Central memory CD8-positive, alpha-beta T cell (primary cell): ENCODE data around the gene PLXNB1.

Experiments
- ATAC-seq: fragments of 150-1000 bp; cut with Tn5 transposase; replicated peaks from 2 replicates; pipeline ENCODE4 v1.10.0; 2022; ENCODE audit warnings: mild to moderate bottlenecking, moderate FRiP score, moderate number of reproducible peaks; ENCODE audit not compliant: poor library complexity, severe bottlenecking; ENCODE audit errors: extremely low read depth
- DNase-seq, 2 donors: peaks; one replicate each; pipeline ENCODE4 v3.0.0; 2021; ENCODE audit warnings: low spot score in 2 of 2
- H3K27ac Mint-ChIP-seq: one replicate; pipeline ENCODE4 v1.8.0; 2022; ENCODE audit warnings: low read depth, mild to moderate bottlenecking, moderate library complexity, mixed read lengths
- H3K27me3 Mint-ChIP-seq: one replicate; pipeline ENCODE4 v1.8.0; 2022; ENCODE audit warnings: mixed read lengths
- H3K36me3 Mint-ChIP-seq: one replicate; pipeline ENCODE4 v1.8.0; 2022; ENCODE audit warnings: mild to moderate bottlenecking, moderate library complexity, mixed read lengths; ENCODE audit not compliant: insufficient read depth
- H3K4me1 Mint-ChIP-seq: one replicate; pipeline ENCODE4 v1.8.0; 2022; ENCODE audit warnings: mixed read lengths
- H3K4me3 Mint-ChIP-seq: one replicate; pipeline ENCODE4 v1.8.0; 2022; ENCODE audit warnings: mild to moderate bottlenecking, moderate library complexity, mixed read lengths
- H3K9me3 Mint-ChIP-seq: one replicate; pipeline ENCODE4 v1.8.0; 2022; ENCODE audit warnings: mixed read lengths

Gene PLXNB1

DNA sequence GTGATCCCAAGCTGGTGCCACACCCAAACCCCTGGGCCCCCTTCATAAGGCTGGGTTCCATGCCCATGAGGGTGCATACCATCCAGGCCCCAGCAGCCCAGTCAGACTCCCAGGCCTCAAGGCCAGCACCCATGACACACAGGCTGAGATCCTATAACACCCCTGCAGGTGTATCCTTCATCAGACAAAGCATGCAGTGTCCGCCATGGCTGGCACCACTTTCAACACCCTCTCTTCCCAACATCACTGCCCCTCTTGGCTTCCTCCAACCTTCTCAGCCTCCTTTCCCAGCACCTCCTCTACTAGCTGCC lies 6.5 kb upstream of the PLXNB1 start:
- Mint-ChIP-seq H3K27ac (no peak overlapping the region), H3K36me3 (peaks cover 18% of the 10 kb centered on the region), H3K27me3 (no peaks in the 10 kb centered on the region), H3K4me1 (peaks cover 30% of the 10 kb centered on the region), H3K4me3 (no peak overlapping the region), H3K9me3 (no peaks in the 10 kb centered on the region)
- DNase-seq (no peak), ATAC-seq (no peak)

DNA sequence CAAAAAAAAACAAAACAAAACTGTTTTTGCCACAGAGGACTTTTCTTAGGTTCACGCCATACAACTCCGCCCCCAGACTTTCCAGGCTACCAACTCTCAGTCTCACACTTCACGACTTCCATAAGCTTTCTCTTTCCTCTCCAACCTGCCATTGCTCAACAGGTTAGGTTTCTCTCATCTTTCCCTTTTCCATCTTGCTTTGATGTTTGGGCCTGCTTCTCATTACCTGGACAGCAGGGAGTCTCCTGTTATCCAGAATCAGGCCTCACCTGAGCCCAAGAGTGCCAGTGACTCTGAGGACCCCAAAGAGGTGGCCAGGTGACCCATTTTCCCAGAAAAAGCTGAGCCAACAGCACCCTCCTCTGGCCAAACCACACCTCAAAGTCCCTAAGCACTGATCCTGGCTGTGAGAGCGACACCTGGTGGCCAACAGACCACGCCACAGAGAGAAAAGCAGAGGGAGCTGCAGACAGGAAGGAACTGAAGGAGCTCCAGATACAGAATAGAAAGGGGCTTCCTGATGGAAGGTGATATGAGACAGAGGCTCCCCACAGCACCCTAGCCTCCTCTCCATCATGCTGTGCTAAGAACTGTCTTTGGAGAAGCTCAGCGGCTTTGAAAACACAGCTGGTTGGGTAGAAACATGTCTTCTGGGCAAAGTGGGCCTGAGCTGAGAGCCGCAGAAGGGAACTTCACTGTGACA lies 6.0 kb upstream of the PLXNB1 start:
- Mint-ChIP-seq H3K9me3 (no peaks in the 10 kb centered on the region), H3K36me3 (peaks cover 13% of the 10 kb centered on the region), H3K27ac (no peak overlapping the region), H3K27me3 (no peaks in the 10 kb centered on the region), H3K4me3 (no peak overlapping the region), H3K4me1 (peaks cover 28% of the 10 kb centered on the region)
- peak; percentile 29 for ATAC-seq
- peak; percentile 76 to 81 for DNase-seq

DNA sequence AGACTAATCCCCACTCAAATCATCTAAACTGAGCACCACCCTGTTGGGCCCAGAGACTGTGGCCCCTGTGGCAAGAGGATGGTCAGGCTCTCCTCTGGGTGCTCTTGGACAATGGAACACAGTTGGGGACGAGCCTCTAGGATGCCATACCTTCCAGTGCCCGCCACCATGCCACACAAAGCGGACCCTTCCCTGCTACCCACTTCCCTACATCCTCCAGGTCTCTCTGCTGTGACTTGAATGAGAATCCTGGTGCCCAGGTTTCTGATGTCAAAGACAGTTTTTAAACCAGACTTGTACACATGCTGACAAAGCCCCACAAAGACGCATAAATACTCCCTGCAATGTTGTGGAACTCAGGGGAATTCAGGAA lies 5.3 kb upstream of the PLXNB1 start:
- Mint-ChIP-seq H3K27me3 (no peaks in the 10 kb centered on the region), H3K9me3 (no peaks in the 10 kb centered on the region), H3K4me1 (peaks cover 27% of the 10 kb centered on the region), H3K4me3 (no peak overlapping the region), H3K27ac (no peak overlapping the region), H3K36me3 (peaks cover 6% of the 10 kb centered on the region)
- ATAC-seq (no peak), DNase-seq (no peak)

GRCh38 chr3:48434591-48435222 lies 4.8 kb upstream of the PLXNB1 start:
- H3K9me3 Mint-ChIP-seq = no peaks in the 10 kb centered on the region
- H3K4me1 Mint-ChIP-seq = peaks cover 27% of the 10 kb centered on the region
- peaks cover 4% of the 10 kb centered on the region for H3K36me3 Mint-ChIP-seq
- ATAC-seq (no peak), DNase-seq (no peak)
- H3K27ac Mint-ChIP-seq = no peak overlapping the region
- no peaks in the 10 kb centered on the region for H3K27me3 Mint-ChIP-seq
- no peak overlapping the region for H3K4me3 Mint-ChIP-seq

DNA sequence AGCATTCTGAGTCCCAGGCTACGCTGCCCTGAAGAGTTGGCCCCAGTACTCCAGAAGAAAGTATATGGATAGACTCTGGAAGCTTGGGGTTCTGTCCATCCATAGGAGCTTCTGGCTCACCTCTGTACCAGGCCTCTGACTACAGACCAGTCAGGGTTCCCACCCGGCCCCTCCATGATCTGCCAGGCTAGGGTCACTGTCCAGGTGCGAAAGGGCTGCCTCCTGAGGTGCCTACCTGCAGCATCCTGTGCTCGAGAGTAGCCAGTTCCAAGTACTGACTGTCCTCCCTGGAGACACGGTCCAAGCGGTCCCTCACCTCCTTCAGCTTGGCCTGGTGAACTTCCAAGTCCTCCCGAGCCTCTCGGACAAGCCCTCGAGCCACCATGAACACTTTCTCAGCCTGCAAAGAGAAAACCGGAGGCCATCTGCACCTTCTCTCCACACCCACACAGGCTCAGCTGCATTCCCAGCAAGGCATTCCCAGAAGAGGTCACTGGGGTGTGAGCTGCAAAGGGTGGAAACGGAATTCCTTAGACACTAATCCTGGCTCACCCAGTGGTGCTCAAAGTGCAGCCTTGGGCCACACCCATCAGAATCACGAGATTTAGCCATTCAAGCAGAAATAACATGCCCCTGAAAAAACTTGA lies 3.7 kb upstream of the PLXNB1 start:
- Mint-ChIP-seq H3K4me1 (peaks cover 26% of the 10 kb centered on the region), H3K27ac (no peak overlapping the region), H3K36me3 (peaks cover 2% of the 10 kb centered on the region), H3K27me3 (no peaks in the 10 kb centered on the region), H3K4me3 (no peak overlapping the region), H3K9me3 (no peaks in the 10 kb centered on the region)
- ATAC-seq (no peak), DNase-seq (no peak)

DNA sequence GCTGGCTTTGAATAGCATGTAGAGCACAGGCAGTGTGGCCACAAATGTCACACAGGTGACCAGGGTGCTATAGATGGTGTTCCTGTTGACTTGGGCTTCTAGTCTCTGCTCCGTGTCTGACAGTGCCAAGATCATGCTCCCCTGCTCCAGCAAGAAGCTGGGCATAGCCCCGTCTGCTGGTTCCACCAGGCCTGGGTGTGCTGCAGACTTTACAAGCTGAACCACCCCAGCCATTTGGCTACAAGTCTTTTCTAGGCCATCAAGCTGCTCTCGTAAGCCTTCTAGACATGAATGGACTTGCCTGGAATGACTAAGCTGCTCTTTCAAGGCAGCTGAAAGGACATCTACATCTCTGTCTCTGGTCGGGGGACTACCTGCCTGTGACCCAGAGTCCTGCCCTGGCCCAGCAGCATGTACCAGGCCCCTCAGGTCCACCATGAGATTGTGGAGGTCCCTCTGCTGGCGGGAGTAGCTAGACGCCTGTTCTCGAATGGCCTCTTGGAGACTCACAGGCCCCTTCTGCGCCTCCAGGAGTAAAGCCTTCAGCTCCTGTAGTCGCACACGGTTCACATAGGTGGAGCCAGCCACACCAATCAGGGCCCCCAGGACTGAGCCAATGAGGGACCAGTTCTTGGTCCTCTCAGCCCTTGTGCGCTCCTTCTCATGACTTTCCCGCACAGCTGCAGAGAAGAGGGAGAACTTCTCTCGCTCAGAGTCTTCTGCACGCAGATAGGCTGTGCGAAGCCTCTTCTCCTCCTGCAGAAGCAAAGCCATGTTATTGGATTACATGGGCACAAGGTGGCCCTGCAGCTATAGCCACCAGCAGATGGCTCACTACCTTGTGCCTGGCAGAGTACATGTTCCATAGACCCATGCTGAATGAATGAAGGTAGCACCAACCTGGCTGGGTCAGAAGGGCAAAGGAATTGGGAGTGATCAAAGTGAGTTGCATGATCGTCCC lies 2.8 kb upstream of the PLXNB1 start:
- Mint-ChIP-seq H3K4me1 (peaks cover 21% of the 10 kb centered on the region), H3K4me3 (no peak overlapping the region), H3K27ac (no peak overlapping the region), H3K27me3 (no peaks in the 10 kb centered on the region), H3K9me3 (no peaks in the 10 kb centered on the region), H3K36me3 (peaks cover 2% of the 10 kb centered on the region)
- ATAC-seq (no peak), DNase-seq (no peak)

DNA sequence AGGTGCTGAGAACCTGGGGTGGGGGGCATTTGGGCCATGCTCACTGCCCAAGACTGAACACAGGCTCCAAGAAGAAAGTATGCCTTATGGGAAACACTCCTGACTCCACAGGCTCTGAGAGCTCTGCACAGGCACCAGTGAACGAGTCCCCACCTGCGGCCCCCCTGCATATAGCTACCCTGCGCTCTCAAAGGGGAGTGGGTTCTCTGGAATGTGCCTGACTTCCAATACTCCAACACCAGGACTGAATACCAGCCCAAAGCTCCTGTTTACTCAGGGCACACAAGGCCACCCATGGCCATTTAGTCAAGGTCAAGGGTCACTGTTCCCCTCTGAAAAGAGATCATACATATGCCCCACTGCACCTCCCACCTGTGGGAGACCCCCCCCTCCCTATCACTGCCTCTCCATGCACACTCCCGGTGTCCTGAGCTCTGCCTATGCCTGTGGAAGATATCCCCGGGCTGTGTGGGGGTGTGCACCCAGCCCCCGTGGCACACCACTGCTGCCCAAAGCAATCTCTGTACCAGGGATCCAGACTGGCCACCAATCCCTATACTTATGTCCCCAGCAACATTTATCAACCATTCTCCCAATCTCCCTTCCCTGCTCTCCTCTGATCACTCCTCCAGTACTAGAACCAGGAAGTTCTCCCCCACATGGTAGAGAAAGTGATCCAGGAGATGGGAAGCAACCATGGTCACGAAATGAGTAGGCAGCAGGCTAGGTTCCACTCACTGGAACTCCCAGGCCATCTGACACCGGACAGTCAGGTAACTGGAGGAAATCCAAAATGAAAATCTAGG lies 1.5 kb upstream of the PLXNB1 start:
- Mint-ChIP-seq H3K27ac (no peak overlapping the region), H3K4me1 (peaks cover 18% of the 10 kb centered on the region), H3K9me3 (no peaks in the 10 kb centered on the region), H3K4me3 (peak overlapping the region; percentile 84), H3K27me3 (no peaks in the 10 kb centered on the region), H3K36me3 (peaks cover 2% of the 10 kb centered on the region)
- ATAC-seq = no peak
- no peak for DNase-seq

- no peak overlapping the region for H3K27ac Mint-ChIP-seq
- H3K27me3 Mint-ChIP-seq = no peaks in the 10 kb centered on the region
- ATAC-seq (no peak), DNase-seq (no peak)
- H3K9me3 Mint-ChIP-seq = no peaks in the 10 kb centered on the region
- peaks cover 2% of the 10 kb centered on the region for H3K36me3 Mint-ChIP-seq
- peak overlapping the region; percentile 84 for H3K4me3 Mint-ChIP-seq
- peaks cover 18% of the 10 kb centered on the region for H3K4me1 Mint-ChIP-seq
Observed at GRCh38 chr3:48430708-48431101, 819 bp upstream of the PLXNB1 start.

GRCh38 chr3:48429317-48429959 lies 448 bp downstream of the PLXNB1 start:
- H3K9me3 Mint-ChIP-seq = no peaks in the 10 kb centered on the region
- H3K27ac Mint-ChIP-seq = peak overlapping the region; percentile 32
- ATAC-seq = peak; percentile 61
- H3K4me3 Mint-ChIP-seq = peak overlapping the region; percentile 84
- no peaks in the 10 kb centered on the region for H3K27me3 Mint-ChIP-seq
- H3K4me1 Mint-ChIP-seq = peaks cover 13% of the 10 kb centered on the region
- H3K36me3 Mint-ChIP-seq = peaks cover 4% of the 10 kb centered on the region
- peak; percentile 31 to 35 for DNase-seq

- Mint-ChIP-seq H3K27ac (no peak overlapping the region), H3K36me3 (peaks cover 4% of the 10 kb centered on the region), H3K9me3 (no peaks in the 10 kb centered on the region), H3K27me3 (no peaks in the 10 kb centered on the region), H3K4me3 (peak overlapping the region; percentile 49), H3K4me1 (peaks cover 12% of the 10 kb centered on the region)
- DNase-seq (no peak), ATAC-seq (peak; percentile 38)
Observed at GRCh38 chr3:48428572-48429316, 1.1 kb downstream of the PLXNB1 start.

- H3K27ac Mint-ChIP-seq = no peak overlapping the region
- peaks cover 12% of the 10 kb centered on the region for H3K4me1 Mint-ChIP-seq
- H3K4me3 Mint-ChIP-seq = peak overlapping the region; percentile 49
- ATAC-seq (no peak), DNase-seq (no peak)
- H3K9me3 Mint-ChIP-seq = no peaks in the 10 kb centered on the region
- H3K36me3 Mint-ChIP-seq = peaks cover 4% of the 10 kb centered on the region
- no peaks in the 10 kb centered on the region for H3K27me3 Mint-ChIP-seq
Observed at GRCh38 chr3:48428088-48428571, 1.8 kb downstream of the PLXNB1 start.
